ENCODE results near the gene EHD1. TPM values are rescaled to one million over a fixed set of nuclear protein-coding genes. Genes with fewer than 3 reads are reported as not detected.

Gene EHD1
- total and polyA plus RNA-seq, 9 of the 15 experiments (the other 6 are each of a cell fraction or from before 2014, with no cell fraction given) = 0.46 to 65.0 (median 16.4) TPM

DNA sequence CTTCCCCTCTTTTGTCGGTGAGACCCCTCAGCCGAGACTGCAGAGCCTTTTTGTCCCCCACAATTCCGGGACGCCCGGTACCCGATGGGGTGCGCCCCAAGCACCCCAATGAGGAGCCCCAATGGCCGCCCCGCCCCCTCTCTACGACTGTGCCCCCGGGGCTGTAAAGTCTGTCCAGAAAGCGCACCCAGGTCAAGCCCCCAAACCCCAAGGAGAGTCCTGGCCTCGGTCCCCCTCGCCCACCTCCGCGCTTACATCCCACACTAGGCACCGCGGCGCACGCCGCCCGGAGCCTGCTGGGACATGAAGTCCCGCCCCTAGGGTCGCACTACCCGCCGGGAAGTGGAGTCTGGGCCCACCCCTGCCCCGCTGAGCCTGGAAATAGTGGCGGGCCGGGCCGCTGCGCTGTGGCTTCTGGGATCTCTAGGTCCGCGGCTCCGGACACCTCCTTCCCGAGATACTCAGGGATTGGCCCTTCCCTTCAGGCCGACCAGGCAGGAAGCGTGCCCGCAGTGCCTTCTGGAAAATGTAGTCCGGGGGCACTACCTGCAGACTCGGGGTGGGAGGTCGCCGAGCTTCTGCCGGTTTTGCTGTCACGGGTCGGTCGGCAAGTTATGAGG, 68.0 kb downstream of the EHD1 start, which contains the start of gene MEN1 (continued):
- TF ChIP-seq, protein P1, sequence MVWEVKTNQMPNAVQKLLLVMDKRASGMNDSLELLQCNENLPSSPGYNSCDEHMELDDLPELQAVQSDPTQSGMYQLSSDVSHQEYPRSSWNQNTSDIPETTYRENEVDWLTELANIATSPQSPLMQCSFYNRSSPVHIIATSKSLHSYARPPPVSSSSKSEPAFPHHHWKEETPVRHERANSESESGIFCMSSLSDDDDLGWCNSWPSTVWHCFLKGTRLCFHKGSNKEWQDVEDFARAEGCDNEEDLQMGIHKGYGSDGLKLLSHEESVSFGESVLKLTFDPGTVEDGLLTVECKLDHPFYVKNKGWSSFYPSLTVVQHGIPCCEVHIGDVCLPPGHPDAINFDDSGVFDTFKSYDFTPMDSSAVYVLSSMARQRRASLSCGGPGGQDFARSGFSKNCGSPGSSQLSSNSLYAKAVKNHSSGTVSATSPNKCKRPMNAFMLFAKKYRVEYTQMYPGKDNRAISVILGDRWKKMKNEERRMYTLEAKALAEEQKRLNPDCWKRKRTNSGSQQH (CRISPR knock-in tag; IDR thresholded peaks at IDR 0.05) = no peak
- TF ChIP-seq ESRRB (CRISPR knock-in tag; IDR thresholded peaks at IDR 0.05; ENCODE audit: borderline replicate concordance) = no peak
- no peak for TF ChIP-seq ADNP (tag; IDR thresholded peaks at IDR 0.05)
- 0 out of 2 replicates have a peak, but pooled peaks have one; percentile 21 for TF ChIP-seq L3MBTL2 (IDR thresholded peaks at IDR 0.05)
- TF ChIP-seq, protein P2, sequence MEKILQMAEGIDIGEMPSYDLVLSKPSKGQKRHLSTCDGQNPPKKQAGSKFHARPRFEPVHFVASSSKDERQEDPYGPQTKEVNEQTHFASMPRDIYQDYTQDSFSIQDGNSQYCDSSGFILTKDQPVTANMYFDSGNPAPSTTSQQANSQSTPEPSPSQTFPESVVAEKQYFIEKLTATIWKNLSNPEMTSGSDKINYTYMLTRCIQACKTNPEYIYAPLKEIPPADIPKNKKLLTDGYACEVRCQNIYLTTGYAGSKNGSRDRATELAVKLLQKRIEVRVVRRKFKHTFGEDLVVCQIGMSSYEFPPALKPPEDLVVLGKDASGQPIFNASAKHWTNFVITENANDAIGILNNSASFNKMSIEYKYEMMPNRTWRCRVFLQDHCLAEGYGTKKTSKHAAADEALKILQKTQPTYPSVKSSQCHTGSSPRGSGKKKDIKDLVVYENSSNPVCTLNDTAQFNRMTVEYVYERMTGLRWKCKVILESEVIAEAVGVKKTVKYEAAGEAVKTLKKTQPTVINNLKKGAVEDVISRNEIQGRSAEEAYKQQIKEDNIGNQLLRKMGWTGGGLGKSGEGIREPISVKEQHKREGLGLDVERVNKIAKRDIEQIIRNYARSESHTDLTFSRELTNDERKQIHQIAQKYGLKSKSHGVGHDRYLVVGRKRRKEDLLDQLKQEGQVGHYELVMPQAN (IDR thresholded peaks at IDR 0.05; ENCODE audit: borderline replicate concordance) = no peak
- peak; percentile 75 to 76 for TF ChIP-seq SIX5 (IDR thresholded peaks at IDR 0.05; ENCODE audit: borderline replicate concordance in 1 of 2, insufficient read depth in 1 of 2, low read depth in 1 of 2, low read length in 2 of 2)
- TF ChIP-seq BDP1 (IDR thresholded peaks at IDR 0.05; ENCODE audit: insufficient read depth, insufficient read length) = no peak
- TF ChIP-seq TCF7 (IDR thresholded peaks at IDR 0.05; ENCODE audit: borderline replicate concordance) = no peak
- TF ChIP-seq, protein P3, sequence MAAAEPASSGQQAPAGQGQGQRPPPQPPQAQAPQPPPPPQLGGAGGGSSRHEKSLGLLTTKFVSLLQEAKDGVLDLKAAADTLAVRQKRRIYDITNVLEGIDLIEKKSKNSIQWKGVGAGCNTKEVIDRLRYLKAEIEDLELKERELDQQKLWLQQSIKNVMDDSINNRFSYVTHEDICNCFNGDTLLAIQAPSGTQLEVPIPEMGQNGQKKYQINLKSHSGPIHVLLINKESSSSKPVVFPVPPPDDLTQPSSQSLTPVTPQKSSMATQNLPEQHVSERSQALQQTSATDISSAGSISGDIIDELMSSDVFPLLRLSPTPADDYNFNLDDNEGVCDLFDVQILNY (CRISPR knock-in tag; IDR thresholded peaks at IDR 0.05) = no peak
- TF ChIP-seq, protein P4, sequence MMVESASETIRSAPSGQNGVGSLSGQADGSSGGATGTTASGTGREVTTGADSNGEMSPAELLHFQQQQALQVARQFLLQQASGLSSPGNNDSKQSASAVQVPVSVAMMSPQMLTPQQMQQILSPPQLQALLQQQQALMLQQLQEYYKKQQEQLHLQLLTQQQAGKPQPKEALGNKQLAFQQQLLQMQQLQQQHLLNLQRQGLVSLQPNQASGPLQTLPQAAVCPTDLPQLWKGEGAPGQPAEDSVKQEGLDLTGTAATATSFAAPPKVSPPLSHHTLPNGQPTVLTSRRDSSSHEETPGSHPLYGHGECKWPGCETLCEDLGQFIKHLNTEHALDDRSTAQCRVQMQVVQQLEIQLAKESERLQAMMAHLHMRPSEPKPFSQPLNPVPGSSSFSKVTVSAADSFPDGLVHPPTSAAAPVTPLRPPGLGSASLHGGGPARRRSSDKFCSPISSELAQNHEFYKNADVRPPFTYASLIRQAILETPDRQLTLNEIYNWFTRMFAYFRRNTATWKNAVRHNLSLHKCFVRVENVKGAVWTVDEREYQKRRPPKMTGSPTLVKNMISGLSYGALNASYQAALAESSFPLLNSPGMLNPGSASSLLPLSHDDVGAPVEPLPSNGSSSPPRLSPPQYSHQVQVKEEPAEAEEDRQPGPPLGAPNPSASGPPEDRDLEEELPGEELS (CRISPR knock-in tag; IDR thresholded peaks at IDR 0.05; ENCODE audit: borderline replicate concordance) = no peak
- no peak for TF ChIP-seq NFRKB (IDR thresholded peaks at IDR 0.05; ENCODE audit: low read depth)
- TF ChIP-seq, protein P5, sequence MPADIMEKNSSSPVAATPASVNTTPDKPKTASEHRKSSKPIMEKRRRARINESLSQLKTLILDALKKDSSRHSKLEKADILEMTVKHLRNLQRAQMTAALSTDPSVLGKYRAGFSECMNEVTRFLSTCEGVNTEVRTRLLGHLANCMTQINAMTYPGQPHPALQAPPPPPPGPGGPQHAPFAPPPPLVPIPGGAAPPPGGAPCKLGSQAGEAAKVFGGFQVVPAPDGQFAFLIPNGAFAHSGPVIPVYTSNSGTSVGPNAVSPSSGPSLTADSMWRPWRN (IDR thresholded peaks at IDR 0.05; ENCODE audit: low read depth) = no peak
- TF ChIP-seq RUNX1 (IDR thresholded peaks at IDR 0.05; ENCODE audit: low read depth) = no peak
- no peak for TF ChIP-seq SAFB2 (IDR thresholded peaks at IDR 0.05; ENCODE audit: borderline replicate concordance, low read depth, low read length, severe bottlenecking)
- TF ChIP-seq CHD1 (IDR thresholded peaks at IDR 0.05; ENCODE audit: low read length) = no peak
- no peak for TF ChIP-seq ZNF551 (CRISPR knock-in tag; IDR thresholded peaks at IDR 0.05)
- no peak for TF ChIP-seq GATAD2B (IDR thresholded peaks at IDR 0.05; ENCODE audit: borderline replicate concordance)
- TF ChIP-seq TAF1 (IDR thresholded peaks at IDR 0.05; ENCODE audit: control insufficient read depth, extremely low read depth, insufficient read depth, low read length, severe bottlenecking) = no peak
- no peak for TF ChIP-seq CBX8 (IDR thresholded peaks at IDR 0.05; ENCODE audit: borderline replicate concordance, extremely low read depth, low read depth, low read length, poor library complexity, severe bottlenecking)

All from K562 (cell line).